ENCODE results near the gene C1orf122.

The C1orf122 gene

GRCh38 chr1:37795340-37796125 lies 12.1 kb upstream of the C1orf122 start:
- TF ChIP-seq GABPA (IDR thresholded peaks at IDR 0.05; ENCODE audit: low read depth), result no peak
- TF ChIP-seq, protein P1, sequence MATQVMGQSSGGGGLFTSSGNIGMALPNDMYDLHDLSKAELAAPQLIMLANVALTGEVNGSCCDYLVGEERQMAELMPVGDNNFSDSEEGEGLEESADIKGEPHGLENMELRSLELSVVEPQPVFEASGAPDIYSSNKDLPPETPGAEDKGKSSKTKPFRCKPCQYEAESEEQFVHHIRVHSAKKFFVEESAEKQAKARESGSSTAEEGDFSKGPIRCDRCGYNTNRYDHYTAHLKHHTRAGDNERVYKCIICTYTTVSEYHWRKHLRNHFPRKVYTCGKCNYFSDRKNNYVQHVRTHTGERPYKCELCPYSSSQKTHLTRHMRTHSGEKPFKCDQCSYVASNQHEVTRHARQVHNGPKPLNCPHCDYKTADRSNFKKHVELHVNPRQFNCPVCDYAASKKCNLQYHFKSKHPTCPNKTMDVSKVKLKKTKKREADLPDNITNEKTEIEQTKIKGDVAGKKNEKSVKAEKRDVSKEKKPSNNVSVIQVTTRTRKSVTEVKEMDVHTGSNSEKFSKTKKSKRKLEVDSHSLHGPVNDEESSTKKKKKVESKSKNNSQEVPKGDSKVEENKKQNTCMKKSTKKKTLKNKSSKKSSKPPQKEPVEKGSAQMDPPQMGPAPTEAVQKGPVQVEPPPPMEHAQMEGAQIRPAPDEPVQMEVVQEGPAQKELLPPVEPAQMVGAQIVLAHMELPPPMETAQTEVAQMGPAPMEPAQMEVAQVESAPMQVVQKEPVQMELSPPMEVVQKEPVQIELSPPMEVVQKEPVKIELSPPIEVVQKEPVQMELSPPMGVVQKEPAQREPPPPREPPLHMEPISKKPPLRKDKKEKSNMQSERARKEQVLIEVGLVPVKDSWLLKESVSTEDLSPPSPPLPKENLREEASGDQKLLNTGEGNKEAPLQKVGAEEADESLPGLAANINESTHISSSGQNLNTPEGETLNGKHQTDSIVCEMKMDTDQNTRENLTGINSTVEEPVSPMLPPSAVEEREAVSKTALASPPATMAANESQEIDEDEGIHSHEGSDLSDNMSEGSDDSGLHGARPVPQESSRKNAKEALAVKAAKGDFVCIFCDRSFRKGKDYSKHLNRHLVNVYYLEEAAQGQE (IDR thresholded peaks at IDR 0.05; ENCODE audit: insufficient replicate concordance, low read depth), result peak; percentile 99
- peak; percentile 41 to 53 for DNase-seq (ENCODE audit: low read depth in 1 of 2, low spot score in 1 of 2)
- H3K4me3 ChIP-seq (replicated peaks; ENCODE audit: insufficient read depth, low read length), result no peak overlapping the region
- H3K27ac ChIP-seq (replicated peaks), result no peak overlapping the region
- peaks cover 15% of the 10 kb centered on the region for H3K27me3 ChIP-seq (ENCODE audit: insufficient read depth, poor library complexity, severe bottlenecking)

DNA sequence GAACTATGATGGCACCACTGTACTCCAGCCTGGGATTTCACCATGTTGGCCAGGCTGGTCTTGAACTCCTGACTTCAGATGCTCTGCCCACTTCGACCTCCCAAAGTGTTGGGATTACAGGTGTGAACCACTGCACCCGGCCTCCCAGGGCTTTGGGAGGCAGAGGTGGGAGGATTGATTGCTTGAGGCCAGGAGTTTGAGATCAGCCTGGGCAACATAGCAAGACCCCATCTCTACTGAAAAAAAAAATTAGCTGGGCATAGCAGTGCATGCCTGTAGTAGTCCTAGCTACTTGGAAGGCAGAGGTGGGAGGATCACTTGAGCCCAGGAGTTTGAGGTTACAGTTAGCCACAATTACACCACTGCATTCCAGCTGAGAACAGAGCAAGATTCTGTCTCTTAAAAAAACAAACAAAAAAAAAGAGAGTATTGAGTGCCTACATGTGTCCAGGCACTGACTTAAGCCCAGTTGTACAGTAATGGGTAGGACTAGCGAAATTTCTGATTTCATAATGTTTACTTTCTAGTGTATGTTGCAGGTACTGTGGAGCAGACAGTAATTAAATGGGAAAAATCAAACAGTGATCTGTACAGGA lies 9.7 kb upstream of the C1orf122 start:
- no peak for TF ChIP-seq SPI1 (IDR thresholded peaks at IDR 0.05; ENCODE audit: borderline replicate concordance, low read depth)
- no peak for TF ChIP-seq POLR2AphosphoS5 (IDR thresholded peaks at IDR 0.05; ENCODE audit: low read depth)
- TF ChIP-seq GABPA (IDR thresholded peaks at IDR 0.05; ENCODE audit: low read depth), result no peak
- TF ChIP-seq, protein P1 (IDR thresholded peaks at IDR 0.05; ENCODE audit: insufficient replicate concordance, low read depth), result no peak
- TF ChIP-seq, protein P2, sequence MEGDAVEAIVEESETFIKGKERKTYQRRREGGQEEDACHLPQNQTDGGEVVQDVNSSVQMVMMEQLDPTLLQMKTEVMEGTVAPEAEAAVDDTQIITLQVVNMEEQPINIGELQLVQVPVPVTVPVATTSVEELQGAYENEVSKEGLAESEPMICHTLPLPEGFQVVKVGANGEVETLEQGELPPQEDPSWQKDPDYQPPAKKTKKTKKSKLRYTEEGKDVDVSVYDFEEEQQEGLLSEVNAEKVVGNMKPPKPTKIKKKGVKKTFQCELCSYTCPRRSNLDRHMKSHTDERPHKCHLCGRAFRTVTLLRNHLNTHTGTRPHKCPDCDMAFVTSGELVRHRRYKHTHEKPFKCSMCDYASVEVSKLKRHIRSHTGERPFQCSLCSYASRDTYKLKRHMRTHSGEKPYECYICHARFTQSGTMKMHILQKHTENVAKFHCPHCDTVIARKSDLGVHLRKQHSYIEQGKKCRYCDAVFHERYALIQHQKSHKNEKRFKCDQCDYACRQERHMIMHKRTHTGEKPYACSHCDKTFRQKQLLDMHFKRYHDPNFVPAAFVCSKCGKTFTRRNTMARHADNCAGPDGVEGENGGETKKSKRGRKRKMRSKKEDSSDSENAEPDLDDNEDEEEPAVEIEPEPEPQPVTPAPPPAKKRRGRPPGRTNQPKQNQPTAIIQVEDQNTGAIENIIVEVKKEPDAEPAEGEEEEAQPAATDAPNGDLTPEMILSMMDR (IDR thresholded peaks at IDR 0.05; ENCODE audit: insufficient read depth, low read length), result no peak
- Histone ChIP-seq H3K4me3 (replicated peaks; ENCODE audit: insufficient read depth, low read length) (no peak overlapping the region), H3K27ac (replicated peaks) (no peak overlapping the region), H3K27me3 (ENCODE audit: insufficient read depth, poor library complexity, severe bottlenecking) (peaks cover 6% of the 10 kb centered on the region)
- no peak for DNase-seq (ENCODE audit: low read depth in 1 of 2, low spot score in 1 of 2)

- no peak overlapping the region for H3K27ac ChIP-seq (replicated peaks)
- no peak overlapping the region for H3K4me3 ChIP-seq (replicated peaks; ENCODE audit: insufficient read depth, low read length)
- DNase-seq (ENCODE audit: low read depth in 1 of 2, low spot score in 1 of 2), result no peak
- TF ChIP-seq GABPA (IDR thresholded peaks at IDR 0.05; ENCODE audit: low read depth), result no peak
- TF ChIP-seq, protein P2 (IDR thresholded peaks at IDR 0.05; ENCODE audit: insufficient read depth, low read length), result no peak
- no peak for TF ChIP-seq POLR2AphosphoS5 (IDR thresholded peaks at IDR 0.05; ENCODE audit: low read depth)
- no peak for TF ChIP-seq SPI1 (IDR thresholded peaks at IDR 0.05; ENCODE audit: borderline replicate concordance, low read depth)
- TF ChIP-seq, protein P1 (IDR thresholded peaks at IDR 0.05; ENCODE audit: insufficient replicate concordance, low read depth), result no peak
- H3K27me3 ChIP-seq (ENCODE audit: insufficient read depth, poor library complexity, severe bottlenecking), result no peaks in the 10 kb centered on the region
Observed at GRCh38 chr1:37802439-37802838, 5.2 kb upstream of the C1orf122 start.
